CD4-positive, alpha-beta T cell treated with Interleukin-6 for 4 hours (primary cell): Measurements from ENCODE around the gene TPI1.
A peak's percentile ranks its signal among the peaks of the same experiment; 100 is the strongest.

ENCODE experiments used
- DNase-seq: peaks from one replicate; pipeline ENCODE4 v3.0.0-alpha.2; 2020; ENCODE audit warnings: mixed read lengths

The TPI1 gene

GRCh38 chr12:6828781-6829535 is 38.4 kb upstream of the TPI1 start:
- DNase-seq, result peak; percentile 61

- no peak for DNase-seq
Measured at GRCh38 chr12:6829536-6830220, 37.7 kb upstream of the TPI1 start.

DNA sequence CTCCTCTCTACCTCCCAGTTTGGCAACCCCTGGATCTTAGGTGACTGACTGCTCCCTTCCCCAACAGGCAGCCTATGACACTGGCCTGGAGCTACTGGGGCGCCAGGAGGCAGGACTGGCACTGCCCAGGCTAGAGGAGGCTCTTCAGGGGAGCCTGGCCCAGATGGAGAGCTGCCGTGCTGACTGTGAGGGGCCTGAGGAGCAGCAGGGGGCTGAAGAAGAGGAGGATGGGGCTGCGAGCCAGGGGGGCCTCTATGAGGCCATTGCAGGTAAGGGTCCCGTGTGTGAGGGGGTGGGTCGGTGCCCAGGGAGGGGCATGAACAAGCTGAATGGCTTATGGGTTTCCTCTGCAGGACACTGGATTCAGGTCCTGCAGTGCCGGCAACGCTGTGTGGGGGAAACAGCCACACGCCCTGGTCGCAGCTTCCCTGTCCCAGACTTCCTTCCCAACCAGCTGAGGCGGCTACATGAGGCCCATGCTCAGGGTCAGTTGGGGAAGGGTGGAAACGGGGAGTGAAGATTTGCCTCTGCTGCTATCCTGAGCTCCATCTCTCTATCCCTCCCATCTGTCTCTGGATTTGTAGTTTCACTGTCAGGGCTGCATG is 36.9 kb upstream of the TPI1 start:
- DNase-seq, result no peak

GRCh38 chr12:6830999-6831398 is 36.3 kb upstream of the TPI1 start:
- no peak for DNase-seq

- no peak for DNase-seq
Measured at GRCh38 chr12:6831450-6831995, 35.8 kb upstream of the TPI1 start.

DNA sequence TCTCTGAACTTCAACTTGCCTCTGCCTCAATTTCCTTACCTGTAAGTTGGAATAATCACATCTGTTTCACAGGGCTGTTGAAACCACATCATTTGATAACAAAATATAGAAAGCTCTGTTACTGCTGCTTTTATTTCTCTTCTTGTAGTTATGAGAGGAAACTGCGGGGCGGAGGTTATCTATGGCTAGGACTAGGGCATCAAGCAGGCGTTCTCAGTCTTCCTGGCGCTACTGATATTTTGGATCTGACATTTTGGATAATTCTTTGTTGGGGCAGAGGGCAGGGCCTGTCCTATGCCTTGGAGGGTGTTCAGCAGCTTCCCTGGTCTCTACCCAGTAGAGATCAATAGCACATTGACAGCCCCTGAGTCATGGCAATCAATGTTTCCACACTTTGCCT is 35.2 kb upstream of the TPI1 start:
- DNase-seq, result no peak

- DNase-seq, result no peak
Measured at GRCh38 chr12:6833189-6833890, 34.0 kb upstream of the TPI1 start.

GRCh38 chr12:6834254-6834653 is 33.1 kb upstream of the TPI1 start:
- no peak for DNase-seq

DNA sequence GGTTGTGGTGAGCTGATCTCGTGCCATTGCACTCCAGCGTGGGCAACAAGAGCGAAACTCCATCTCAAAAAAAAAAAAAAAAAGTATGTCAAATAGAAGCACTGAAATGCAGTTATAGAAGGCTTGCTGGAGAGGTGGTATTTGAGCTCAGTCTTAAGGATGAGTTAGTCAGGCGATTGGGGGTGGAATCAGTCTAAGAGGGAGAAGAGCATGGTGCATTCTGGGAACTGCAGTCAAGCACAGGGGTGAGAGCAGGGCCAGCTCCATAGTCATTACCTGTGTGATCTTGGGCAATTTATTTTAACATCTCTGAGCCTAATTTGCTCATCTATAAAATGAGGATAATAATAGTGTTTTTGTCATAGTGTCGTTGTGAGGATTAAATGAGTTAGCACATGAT is 32.5 kb upstream of the TPI1 start:
- no peak for DNase-seq

GRCh38 chr12:6836851-6837250 is 30.5 kb upstream of the TPI1 start:
- DNase-seq, result no peak

GRCh38 chr12:6837370-6838060 is 29.8 kb upstream of the TPI1 start:
- DNase-seq, result no peak

GRCh38 chr12:6838854-6839253 is 28.5 kb upstream of the TPI1 start:
- no peak for DNase-seq

DNA sequence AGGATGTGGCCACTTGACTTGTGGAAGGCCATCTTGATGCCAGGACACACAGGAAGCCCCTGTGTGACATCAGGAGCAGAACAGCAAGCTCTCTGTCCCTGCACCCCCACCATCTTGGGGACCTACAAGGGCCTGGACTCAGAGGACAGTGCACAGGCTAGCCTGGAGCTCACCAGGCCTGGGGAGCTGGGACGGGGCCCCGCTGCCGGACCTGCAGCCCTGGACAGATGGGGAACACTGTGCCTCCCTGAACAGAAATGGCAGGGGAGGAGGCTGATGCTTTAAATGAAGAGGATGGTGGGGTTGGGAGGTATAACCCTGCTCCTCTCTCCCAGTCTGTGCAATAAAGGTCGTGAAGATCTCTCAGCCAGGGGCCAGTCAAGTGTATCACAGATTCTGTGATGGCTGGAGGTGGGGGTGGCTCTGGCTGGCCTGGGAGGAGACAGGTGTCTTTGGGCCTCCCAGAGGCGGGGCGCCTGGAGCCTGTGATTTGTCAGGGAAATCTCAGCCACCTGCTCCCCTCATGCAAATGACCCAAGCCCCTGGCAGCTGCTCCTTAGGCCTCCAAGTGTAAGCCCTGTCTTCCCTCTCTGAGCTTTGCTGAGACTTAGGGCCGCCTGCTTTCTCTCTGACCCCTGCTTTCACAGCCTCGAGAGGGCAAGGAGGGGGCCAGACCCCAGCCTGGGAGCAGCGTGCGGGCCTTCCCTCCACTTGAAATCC is 27.7 kb upstream of the TPI1 start:
- no peak for DNase-seq

GRCh38 chr12:6840330-6840729 is 27.0 kb upstream of the TPI1 start:
- no peak for DNase-seq

DNA sequence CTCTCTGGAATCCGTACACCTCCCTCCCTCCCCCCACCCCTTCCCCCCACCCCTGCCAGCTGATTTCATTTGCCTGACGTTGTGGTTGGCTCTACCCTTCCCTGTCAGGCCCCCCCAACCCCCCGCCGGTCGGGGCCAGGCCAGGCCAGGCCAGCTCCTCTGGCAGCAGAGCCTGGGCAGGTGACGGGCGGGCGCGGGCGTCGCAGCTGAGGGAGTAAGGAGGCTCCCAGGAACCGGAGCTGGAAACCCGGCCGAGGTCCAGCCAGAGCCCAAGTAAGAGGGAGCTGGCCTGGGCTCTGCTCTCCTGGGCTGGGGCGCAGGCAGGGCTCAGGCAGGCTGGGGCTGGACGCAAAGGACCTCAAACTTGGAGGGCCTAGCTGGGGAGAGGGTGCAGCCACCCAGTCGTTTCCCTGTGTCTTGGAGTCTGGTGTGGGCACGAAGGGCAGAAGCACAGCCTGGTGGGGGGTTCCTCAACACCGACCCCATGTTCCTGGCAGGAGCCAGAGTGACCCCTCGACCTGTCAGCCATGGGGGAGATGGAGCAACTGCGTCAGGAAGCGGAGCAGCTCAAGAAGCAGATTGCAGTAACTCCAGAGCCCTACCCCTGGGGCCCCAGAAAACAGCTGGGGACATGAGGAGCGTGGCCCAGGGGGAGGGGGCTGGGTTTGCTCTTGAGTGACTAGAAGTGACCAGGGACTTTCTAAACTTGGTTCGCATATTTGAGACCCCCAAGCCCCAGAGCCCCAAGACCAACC is 26.4 kb upstream of the TPI1 start, which contains the start of gene GNB3:
Gene GNB3, plus strand, starts transcription at position 165 of the 755 bp plus-strand sequence. Its CDS starts 363 bp downstream, at position 528.
- DNase-seq, result no peak

DNA sequence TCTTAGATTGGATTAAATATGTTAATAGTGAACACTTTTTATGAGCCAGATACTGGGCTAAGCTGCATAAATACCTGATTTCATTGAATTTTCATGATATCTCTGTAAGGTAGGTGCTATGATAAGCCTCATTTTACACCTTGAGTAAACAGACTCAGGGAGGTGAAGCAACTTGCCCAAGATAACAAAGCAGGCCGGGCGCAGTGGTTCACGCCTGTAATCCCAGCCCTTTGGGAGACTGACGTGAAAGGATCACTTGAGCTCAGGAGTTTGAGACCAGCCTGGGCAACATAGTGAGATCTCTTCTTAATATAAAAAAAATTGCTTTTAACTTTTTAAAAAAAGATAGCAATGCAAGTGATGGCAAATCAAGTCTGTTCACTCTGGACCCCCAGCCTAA is 25.3 kb upstream of the TPI1 start:
- DNase-seq, result no peak

DNA sequence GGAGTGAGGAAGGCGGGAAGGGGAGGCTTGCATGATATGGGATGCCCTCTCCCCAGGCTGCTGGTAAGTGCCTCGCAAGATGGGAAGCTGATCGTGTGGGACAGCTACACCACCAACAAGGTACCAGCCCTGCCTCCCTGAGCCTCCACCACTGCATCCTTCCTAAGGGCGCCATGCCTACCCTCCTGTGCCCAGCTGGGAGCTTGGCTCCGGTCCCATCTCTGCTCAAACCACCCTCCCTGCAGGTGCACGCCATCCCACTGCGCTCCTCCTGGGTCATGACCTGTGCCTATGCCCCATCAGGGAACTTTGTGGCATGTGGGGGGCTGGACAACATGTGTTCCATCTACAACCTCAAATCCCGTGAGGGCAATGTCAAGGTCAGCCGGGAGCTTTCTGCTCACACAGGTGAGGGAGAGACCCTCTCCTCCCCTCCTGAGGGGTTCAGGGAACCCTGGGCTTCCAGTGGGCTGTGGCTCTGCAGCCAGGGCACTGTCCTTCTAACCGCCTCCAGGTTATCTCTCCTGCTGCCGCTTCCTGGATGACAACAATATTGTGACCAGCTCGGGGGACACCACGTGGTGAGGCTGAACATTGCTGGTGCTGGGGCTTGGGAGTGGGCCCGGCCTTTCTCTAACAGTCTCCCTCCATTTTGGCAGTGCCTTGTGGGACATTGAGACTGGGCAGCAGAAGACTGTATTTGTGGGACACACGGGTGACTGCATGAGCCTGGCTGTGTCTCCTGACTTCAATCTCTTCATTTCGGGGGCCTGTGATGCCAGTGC is 24.0 kb upstream of the TPI1 start:
- no peak for DNase-seq

- no peak for DNase-seq
Measured at GRCh38 chr12:6845395-6845794, 21.9 kb upstream of the TPI1 start.

GRCh38 chr12:6846316-6846869 is 20.9 kb upstream of the TPI1 start:
- no peak for DNase-seq

DNA sequence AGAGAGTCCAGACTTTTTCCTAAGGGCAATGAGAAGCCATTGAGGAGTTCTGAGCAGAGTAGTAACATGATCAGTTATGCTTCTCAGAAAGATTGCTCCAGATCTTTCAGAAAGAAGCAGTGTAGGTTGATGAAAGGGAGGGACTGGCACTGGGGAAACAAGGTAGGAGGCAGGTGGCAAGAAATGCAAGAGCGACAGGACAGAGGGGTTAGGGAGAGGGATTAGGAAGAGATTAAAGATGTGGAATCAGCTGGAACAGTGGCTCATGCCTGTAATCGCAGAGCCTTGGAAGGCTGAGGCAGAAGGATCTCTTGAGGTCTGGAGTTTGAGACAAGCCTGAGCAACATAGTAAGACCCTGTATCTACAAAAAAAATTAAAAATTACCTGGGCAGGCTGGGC is 19.7 kb upstream of the TPI1 start:
- DNase-seq, result no peak
